Tibial nerve (tissue), 4 donors: ENCODE results near the gene SLC44A3.

Experiments used
- EP300 ChIP-seq, 2 donors: sonication (generic); formaldehyde crosslinking; IDR thresholded peaks; one replicate each; pipeline ENCODE4 v1.6.1; 2017; ENCODE audit warnings: antibody characterized with exemption in 2 of 2, mild to moderate bottlenecking in 1 of 2
- POLR2A ChIP-seq, 2 donors: fragments of 450-650 bp; IDR thresholded peaks; one replicate each; pipeline ENCODE4 v1.6.1; 2017; ENCODE audit warnings: antibody characterized with exemption in 2 of 2, mild to moderate bottlenecking in 2 of 2, moderate library complexity in 2 of 2
- TF ChIP-seq, protein P1 (sequence below), 5 experiments: fragments of 200-600 bp in 3 of 5; fragments of 450-650 bp in 2 of 5; sonication (generic) in 3 of 5; IDR thresholded peaks; one replicate each; pipeline ENCODE4 v1.5.1; 2016 to 2019; ENCODE audit warnings: antibody characterized with exemption in 5 of 5, mild to moderate bottlenecking in 3 of 5, moderate library complexity in 2 of 5

- TF ChIP-seq, protein P1, sequence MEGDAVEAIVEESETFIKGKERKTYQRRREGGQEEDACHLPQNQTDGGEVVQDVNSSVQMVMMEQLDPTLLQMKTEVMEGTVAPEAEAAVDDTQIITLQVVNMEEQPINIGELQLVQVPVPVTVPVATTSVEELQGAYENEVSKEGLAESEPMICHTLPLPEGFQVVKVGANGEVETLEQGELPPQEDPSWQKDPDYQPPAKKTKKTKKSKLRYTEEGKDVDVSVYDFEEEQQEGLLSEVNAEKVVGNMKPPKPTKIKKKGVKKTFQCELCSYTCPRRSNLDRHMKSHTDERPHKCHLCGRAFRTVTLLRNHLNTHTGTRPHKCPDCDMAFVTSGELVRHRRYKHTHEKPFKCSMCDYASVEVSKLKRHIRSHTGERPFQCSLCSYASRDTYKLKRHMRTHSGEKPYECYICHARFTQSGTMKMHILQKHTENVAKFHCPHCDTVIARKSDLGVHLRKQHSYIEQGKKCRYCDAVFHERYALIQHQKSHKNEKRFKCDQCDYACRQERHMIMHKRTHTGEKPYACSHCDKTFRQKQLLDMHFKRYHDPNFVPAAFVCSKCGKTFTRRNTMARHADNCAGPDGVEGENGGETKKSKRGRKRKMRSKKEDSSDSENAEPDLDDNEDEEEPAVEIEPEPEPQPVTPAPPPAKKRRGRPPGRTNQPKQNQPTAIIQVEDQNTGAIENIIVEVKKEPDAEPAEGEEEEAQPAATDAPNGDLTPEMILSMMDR (IDR thresholded peaks at IDR 0.05): no peak
- TF ChIP-seq EP300 (IDR thresholded peaks at IDR 0.05): no peak
- no peak for TF ChIP-seq POLR2A (IDR thresholded peaks at IDR 0.05)
Observed at GRCh38 chr1:94856868-94857267, 36.7 kb downstream of the SLC44A3 start.
